OCI-LY7 (cell line): ENCODE results near the gene TRIM46. TPM values are rescaled to one million over a fixed set of nuclear protein-coding genes. Genes with fewer than 3 reads are reported as not detected.

Experiments used
- BruUV-seq: library from RNA; stranded (reverse); fragments of 400-500 nt; replicated peaks from 2 replicates; lab custom pipeline; 2021; lab: Mats Ljungman, UMichigan
- CTCF ChIA-PET: fragments of 300-600 bp; sonication (Branson Sonifier 250); formaldehyde crosslinking; loops from one replicate; lab custom pipeline; 2022; ENCODE audit warnings: antibody characterized with exemption; ENCODE audit not compliant: unreplicated experiment; lab: Charles Lee
- POLR2A ChIA-PET: fragments of 300-600 bp; sonication (Branson Sonifier 250); formaldehyde crosslinking; loops from one replicate; lab custom pipeline; 2022; ENCODE audit warnings: antibody characterized with exemption; lab: Charles Lee
- DNase-seq: peaks from one replicate; pipeline ENCODE4 v3.0.0-alpha.2; 2015; ENCODE audit warnings: low spot score
- H2AFZ ChIP-seq: fragments of 200-600 bp; sonication (generic), shearing (Covaris generic); 2 replicates; pipeline ENCODE4 v1.6.1; 2014; ENCODE audit warnings: mild to moderate bottlenecking, antibody characterized with exemption, low read length, moderate library complexity
- H3K27ac ChIP-seq: fragments of 200-600 bp; sonication (generic); 2 replicates; pipeline ENCODE4 v1.5.1; 2014; ENCODE audit warnings: mixed run types, low read depth, mild to moderate bottlenecking, moderate library complexity, low read length, inconsistent platforms; ENCODE audit not compliant: poor library complexity, severe bottlenecking
- H3K36me3 ChIP-seq: fragments of 200-600 bp; sonication (generic); 2 replicates; pipeline ENCODE4 v1.6.1; 2014; ENCODE audit warnings: mild to moderate bottlenecking, antibody characterized with exemption, low read length, moderate library complexity, mixed read lengths; ENCODE audit not compliant: insufficient read depth
- H3K4me1 ChIP-seq: fragments of 200-600 bp; sonication (generic); 2 replicates; pipeline ENCODE4 v1.5.1; 2014; ENCODE audit warnings: mild to moderate bottlenecking, low read length; ENCODE audit not compliant: insufficient read depth, poor library complexity, severe bottlenecking
- H3K4me2 ChIP-seq: fragments of 200-600 bp; sonication (generic); 2 replicates; pipeline ENCODE4 v1.6.1; 2014; ENCODE audit warnings: mild to moderate bottlenecking, low read length
- H3K4me3 ChIP-seq: fragments of 200-600 bp; sonication (generic); 2 replicates; pipeline ENCODE4 v1.5.1; 2014; ENCODE audit warnings: mild to moderate bottlenecking, low read depth, low read length; ENCODE audit not compliant: poor library complexity, severe bottlenecking
- H3K79me2 ChIP-seq: fragments of 200-600 bp; sonication (generic); 2 replicates; pipeline ENCODE4 v1.6.1; 2016; ENCODE audit warnings: low read depth, mild to moderate bottlenecking, low read length, moderate library complexity, mixed read lengths; ENCODE audit not compliant: insufficient read depth
- H3K9me2 ChIP-seq: fragments of 200-600 bp; sonication (generic); 2 replicates; pipeline ENCODE4 v1.6.1; 2016; ENCODE audit warnings: mild to moderate bottlenecking, low read length, mixed read lengths; ENCODE audit not compliant: insufficient read depth
- H3K9me3 ChIP-seq: fragments of 200-600 bp; sonication (generic); 2 replicates; pipeline ENCODE4 v1.6.1; 2014; ENCODE audit warnings: mild to moderate bottlenecking, mixed run types, low read length, mixed read lengths
- H4K20me1 ChIP-seq: fragments of 200-600 bp; sonication (generic); 2 replicates; pipeline ENCODE4 v1.6.1; 2014; ENCODE audit warnings: mild to moderate bottlenecking, antibody characterized with exemption, low read length, moderate library complexity, mixed read lengths; ENCODE audit not compliant: insufficient read depth
- CTCF ChIP-seq: fragments of 200-600 bp; sonication (generic); conservative IDR thresholded peaks from 2 replicates; pipeline ENCODE4 v1.5.1; 2014; ENCODE audit warnings: mild to moderate bottlenecking, antibody characterized with exemption, low read length, moderate library complexity, mixed read lengths
- EZH2phosphoT487 ChIP-seq: fragments of 200-600 bp; sonication (generic); IDR thresholded peaks from 2 replicates; pipeline ENCODE4 v1.6.1; 2018; ENCODE audit warnings: low read depth, borderline replicate concordance, mild to moderate bottlenecking, mixed run types, antibody characterized with exemption, low read length, moderate library complexity, mixed read lengths
- intact Hi-C: fragments of 100-400 bp; cut with micrococcal nuclease; formaldehyde crosslinking; loops from one replicate; pipeline ENCODE4 v1.10.0; 2022; ENCODE audit not compliant: unreplicated experiment
- total RNA-seq, 2 experiments: library from RNA; depleted of rRNA in 1 of 2; stranded (reverse); fragments of >200 nt in 1 of 2; shearing (Covaris generic) in 1 of 2; gene quantifications; 2 replicates each; pipeline ENCODE4 v1.2.3, GENCODE V29; 2014 to 2022

TRIM46 gene
- total RNA-seq, 2 experiments from 2014 or later = 3.1 to 4.5 TPM

GRCh38 chr1:155199792-155200191, 26.1 kb downstream of the TRIM46 start:
- DNase-seq = no peak
- intact Hi-C loops = no loop called here
- Histone ChIP-seq H3K9me3 (no peaks in the 10 kb centered on the region), H3K79me2 (no peaks in the 10 kb centered on the region), H3K36me3 (no peaks in the 10 kb centered on the region), H4K20me1 (no peaks in the 10 kb centered on the region), H2AFZ (no peak overlapping the region), H3K4me2 (no peak overlapping the region), H3K4me1 (peaks cover 1% of the 10 kb centered on the region), H3K4me3 (no peak overlapping the region), H3K27ac (no peak overlapping the region), H3K9me2 (no peaks in the 10 kb centered on the region)
- no TSS peak for BruUV-seq
- POLR2A ChIA-PET = no interaction called here
- TF ChIP-seq EZH2phosphoT487 (no peak), CTCF (no peak)
- CTCF ChIA-PET = interaction anchor here (0.6 kb wide), 1 partner anchor 50 kb away, joined by 3 read pairs; no protein-coding TSS in a partner anchor

GRCh38 chr1:155200920-155201319, 27.3 kb downstream of the TRIM46 start:
- POLR2A ChIA-PET = interaction anchor here (1.3 kb wide), 1 partner anchor 21 kb away, joined by 3 read pairs; no protein-coding TSS in a partner anchor
- Histone ChIP-seq H4K20me1 (no peaks in the 10 kb centered on the region), H2AFZ (no peak overlapping the region), H3K4me3 (no peak overlapping the region), H3K27ac (no peak overlapping the region), H3K9me3 (no peaks in the 10 kb centered on the region), H3K4me2 (no peak overlapping the region), H3K79me2 (no peaks in the 10 kb centered on the region), H3K4me1 (no peaks in the 10 kb centered on the region), H3K36me3 (no peaks in the 10 kb centered on the region), H3K9me2 (no peaks in the 10 kb centered on the region)
- BruUV-seq = no TSS peak
- no peak for DNase-seq
- CTCF ChIA-PET = no interaction called here
- intact Hi-C loops = no loop called here
- TF ChIP-seq CTCF = no peak
- no peak for TF ChIP-seq EZH2phosphoT487

GRCh38 chr1:155202198-155202597, 28.5 kb downstream of the TRIM46 start:
- Histone ChIP-seq H3K36me3 (no peaks in the 10 kb centered on the region), H2AFZ (no peak overlapping the region), H3K79me2 (no peaks in the 10 kb centered on the region), H3K4me2 (no peak overlapping the region), H3K9me3 (no peaks in the 10 kb centered on the region), H4K20me1 (no peaks in the 10 kb centered on the region), H3K9me2 (no peaks in the 10 kb centered on the region), H3K27ac (no peak overlapping the region), H3K4me3 (no peak overlapping the region), H3K4me1 (peaks cover 4% of the 10 kb centered on the region)
- TF ChIP-seq EZH2phosphoT487 (no peak), CTCF (no peak)
- CTCF ChIA-PET = no interaction called here
- BruUV-seq = no TSS peak
- DNase-seq = no peak
- intact Hi-C loops = no loop called here
- POLR2A ChIA-PET = interaction anchor here (0.7 to 1.3 kb wide), 2 partner anchors 22 to 25 kb away, joined by 3 read pairs; no protein-coding TSS in a partner anchor
